Glutamatergic neuron (in vitro differentiated cells): ENCODE results near the gene ME3. TPM values are rescaled to one million over a fixed set of nuclear protein-coding genes. Genes with fewer than 3 reads are reported as not detected.

Experiments used
- DNase-seq: peaks from one replicate; pipeline ENCODE4 v3.0.0; 2022
- H3K27ac Mint-ChIP-seq: one replicate; pipeline ENCODE4 v1.8.0; 2020; ENCODE audit warnings: mild to moderate bottlenecking, mixed read lengths, inconsistent platforms; ENCODE audit not compliant: unreplicated experiment
- H3K27me3 Mint-ChIP-seq: one replicate; pipeline ENCODE4 v1.8.0; 2020; ENCODE audit warnings: mild to moderate bottlenecking, moderate library complexity, mixed read lengths, inconsistent platforms; ENCODE audit not compliant: unreplicated experiment
- H3K36me3 Mint-ChIP-seq: one replicate; pipeline ENCODE4 v1.8.0; 2020; ENCODE audit warnings: mild to moderate bottlenecking, mixed read lengths, inconsistent platforms; ENCODE audit not compliant: unreplicated experiment
- H3K4me1 Mint-ChIP-seq: one replicate; pipeline ENCODE4 v1.8.0; 2020; ENCODE audit warnings: mild to moderate bottlenecking, low read depth, mixed read lengths, inconsistent platforms; ENCODE audit not compliant: unreplicated experiment
- H3K4me3 Mint-ChIP-seq: one replicate; pipeline ENCODE4 v1.8.0; 2020; ENCODE audit warnings: mild to moderate bottlenecking, mixed read lengths, inconsistent platforms; ENCODE audit not compliant: unreplicated experiment
- H3K9me3 Mint-ChIP-seq: one replicate; pipeline ENCODE4 v1.8.0; 2020; ENCODE audit warnings: mild to moderate bottlenecking, moderate library complexity, mixed read lengths, inconsistent platforms; ENCODE audit not compliant: unreplicated experiment
- total RNA-seq: library from RNA; stranded (reverse); fragmentation: NEBNext Ultra II Directional; extraction: Animal tissue kit (Norgen Biotek cat#: 25700); gene quantifications from one replicate; pipeline ENCODE4 v1.2.1, GENCODE V29; 2021; ENCODE audit not compliant: unreplicated experiment
- TF ChIP-seq, protein P1 (sequence below): fragments of 200-600 bp; sonication (generic); IDR thresholded peaks from one replicate; pipeline ENCODE4 v1.5.0; 2021; ENCODE audit not compliant: partially characterized antibody, unreplicated experiment

ME3 gene
- total RNA-seq, 1 donor from 2014 or later: 12.4 TPM

DNA sequence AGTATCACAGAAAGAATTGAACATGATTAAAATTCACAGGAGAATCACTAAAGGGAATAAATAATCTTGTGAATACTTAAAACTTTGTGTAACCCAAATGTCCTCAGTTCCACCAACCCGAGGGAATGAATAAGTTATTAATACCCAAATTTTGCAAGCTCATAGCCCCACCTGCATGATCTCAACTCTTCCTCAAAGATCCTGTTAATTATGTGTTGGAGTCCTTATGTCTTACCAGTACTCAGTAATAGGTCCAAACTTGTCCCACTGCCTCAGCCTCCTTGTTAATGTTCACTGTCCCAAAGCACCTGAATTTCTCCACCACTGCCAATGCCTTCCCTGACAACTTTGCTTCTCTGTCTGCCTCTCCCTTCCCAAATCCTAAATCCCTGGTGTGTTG is 46.1 kb upstream of the ME3 start:
- Mint-ChIP-seq H3K27me3 (no peaks in the 10 kb centered on the region), H3K4me3 (no peak overlapping the region), H3K4me1 (no peaks in the 10 kb centered on the region), H3K27ac (no peak overlapping the region), H3K36me3 (peaks cover 7% of the 10 kb centered on the region), H3K9me3 (no peaks in the 10 kb centered on the region)
- no peak for DNase-seq
- TF ChIP-seq, protein P1, sequence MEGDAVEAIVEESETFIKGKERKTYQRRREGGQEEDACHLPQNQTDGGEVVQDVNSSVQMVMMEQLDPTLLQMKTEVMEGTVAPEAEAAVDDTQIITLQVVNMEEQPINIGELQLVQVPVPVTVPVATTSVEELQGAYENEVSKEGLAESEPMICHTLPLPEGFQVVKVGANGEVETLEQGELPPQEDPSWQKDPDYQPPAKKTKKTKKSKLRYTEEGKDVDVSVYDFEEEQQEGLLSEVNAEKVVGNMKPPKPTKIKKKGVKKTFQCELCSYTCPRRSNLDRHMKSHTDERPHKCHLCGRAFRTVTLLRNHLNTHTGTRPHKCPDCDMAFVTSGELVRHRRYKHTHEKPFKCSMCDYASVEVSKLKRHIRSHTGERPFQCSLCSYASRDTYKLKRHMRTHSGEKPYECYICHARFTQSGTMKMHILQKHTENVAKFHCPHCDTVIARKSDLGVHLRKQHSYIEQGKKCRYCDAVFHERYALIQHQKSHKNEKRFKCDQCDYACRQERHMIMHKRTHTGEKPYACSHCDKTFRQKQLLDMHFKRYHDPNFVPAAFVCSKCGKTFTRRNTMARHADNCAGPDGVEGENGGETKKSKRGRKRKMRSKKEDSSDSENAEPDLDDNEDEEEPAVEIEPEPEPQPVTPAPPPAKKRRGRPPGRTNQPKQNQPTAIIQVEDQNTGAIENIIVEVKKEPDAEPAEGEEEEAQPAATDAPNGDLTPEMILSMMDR: no peak

DNA sequence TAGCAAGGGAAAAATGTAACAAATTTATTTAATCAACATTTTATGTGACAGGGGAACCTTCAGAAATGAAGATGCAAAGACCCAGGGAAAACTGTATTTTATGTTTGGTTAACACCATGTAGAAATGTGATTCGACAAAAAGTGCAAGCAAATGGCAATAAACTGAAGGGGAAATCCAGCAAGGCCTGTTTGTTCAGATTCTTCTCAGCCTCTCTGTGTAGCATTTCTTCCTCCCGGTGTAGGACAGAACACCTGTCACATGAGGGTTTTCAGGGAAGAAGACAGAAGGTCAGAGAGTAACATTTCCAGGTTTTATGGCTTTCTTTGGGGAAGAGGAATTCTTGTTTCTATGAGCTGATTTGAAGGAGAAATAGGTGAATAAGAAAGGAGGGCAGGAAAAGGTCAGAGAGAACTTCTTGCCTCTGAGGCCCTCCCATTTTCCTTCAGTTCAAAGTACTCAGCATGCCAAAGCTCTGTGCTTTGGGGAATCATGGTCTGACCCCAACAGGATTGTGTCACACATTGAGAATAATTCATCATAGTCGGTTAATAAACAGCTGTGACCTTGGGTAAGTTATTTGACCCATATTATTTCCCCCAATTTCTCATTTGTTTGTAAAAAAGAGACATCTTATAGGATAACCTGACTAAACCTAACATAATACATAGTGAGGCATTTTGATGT is 45.5 kb upstream of the ME3 start:
- no peaks in the 10 kb centered on the region for H3K27me3 Mint-ChIP-seq
- H3K4me1 Mint-ChIP-seq: no peaks in the 10 kb centered on the region
- peaks cover 7% of the 10 kb centered on the region for H3K36me3 Mint-ChIP-seq
- H3K4me3 Mint-ChIP-seq: no peak overlapping the region
- no peak overlapping the region for H3K27ac Mint-ChIP-seq
- H3K9me3 Mint-ChIP-seq: no peaks in the 10 kb centered on the region
- no peak for DNase-seq
- TF ChIP-seq, protein P1: no peak

DNA sequence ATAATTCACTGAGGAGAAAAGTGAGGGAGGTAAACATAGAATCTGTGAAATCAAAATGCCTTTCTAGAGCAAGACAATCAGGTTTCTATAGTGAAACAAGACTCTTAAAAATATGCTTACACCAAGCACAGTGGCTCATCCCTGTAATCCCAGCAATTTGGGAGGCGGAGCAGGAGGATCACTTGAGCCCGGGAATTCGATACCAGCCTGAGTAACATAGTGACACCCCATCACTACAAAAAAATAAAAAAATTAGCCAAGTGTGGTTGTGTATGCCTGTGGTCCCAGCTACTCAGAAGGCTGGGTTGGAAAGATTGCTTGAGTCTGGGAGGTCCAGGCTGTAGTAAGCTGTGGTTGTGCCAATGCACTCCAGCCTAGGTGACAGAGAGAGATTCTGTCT is 43.2 kb upstream of the ME3 start:
- no peaks in the 10 kb centered on the region for H3K36me3 Mint-ChIP-seq
- DNase-seq: no peak
- H3K4me3 Mint-ChIP-seq: no peak overlapping the region
- no peaks in the 10 kb centered on the region for H3K4me1 Mint-ChIP-seq
- no peak overlapping the region for H3K27ac Mint-ChIP-seq
- TF ChIP-seq, protein P1: no peak
- no peaks in the 10 kb centered on the region for H3K27me3 Mint-ChIP-seq
- no peaks in the 10 kb centered on the region for H3K9me3 Mint-ChIP-seq

DNA sequence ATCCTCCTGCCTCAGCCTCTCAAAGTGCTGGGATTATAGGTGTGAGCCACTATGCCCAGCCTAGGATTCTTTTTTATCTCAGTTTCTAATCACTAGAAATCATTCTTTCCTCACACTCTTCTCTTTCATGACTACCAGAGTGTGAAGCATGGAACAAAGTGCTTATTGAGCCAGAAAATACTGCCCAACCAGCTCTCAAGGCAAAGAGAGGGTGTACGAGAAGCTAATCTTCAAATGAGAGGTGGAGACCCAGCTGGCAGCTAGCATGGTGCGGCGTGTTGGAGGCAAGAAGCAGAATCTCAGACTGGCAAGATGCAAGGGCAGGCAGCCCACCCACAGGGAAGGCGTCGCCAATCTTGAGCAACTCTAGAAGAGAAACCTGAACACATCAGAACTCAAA is 41.1 kb upstream of the ME3 start:
- Mint-ChIP-seq H3K27ac (no peak overlapping the region), H3K36me3 (no peaks in the 10 kb centered on the region), H3K9me3 (no peaks in the 10 kb centered on the region), H3K27me3 (no peaks in the 10 kb centered on the region), H3K4me3 (no peak overlapping the region), H3K4me1 (no peaks in the 10 kb centered on the region)
- no peak for DNase-seq
- TF ChIP-seq, protein P1: no peak

DNA sequence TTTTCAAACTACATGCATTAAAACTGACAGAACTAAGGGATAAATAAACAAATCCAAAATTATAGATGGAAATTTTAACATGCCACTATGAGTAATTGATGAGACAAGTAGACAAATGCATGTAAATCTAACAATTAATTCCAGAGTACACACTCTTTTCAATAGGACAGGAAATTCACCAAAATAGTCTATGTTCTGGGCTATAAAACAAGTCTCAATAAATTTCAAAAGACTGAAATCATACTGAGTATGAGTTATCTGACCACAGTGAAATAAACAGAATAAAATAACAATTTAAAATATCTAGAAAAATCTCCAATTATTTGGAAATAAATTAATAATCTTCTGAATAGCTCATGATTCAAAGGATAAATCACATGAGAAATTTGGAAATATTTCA is 38.5 kb upstream of the ME3 start:
- H3K27ac Mint-ChIP-seq: no peak overlapping the region
- DNase-seq: no peak
- no peaks in the 10 kb centered on the region for H3K9me3 Mint-ChIP-seq
- H3K27me3 Mint-ChIP-seq: peaks cover 1% of the 10 kb centered on the region
- H3K4me3 Mint-ChIP-seq: no peak overlapping the region
- no peaks in the 10 kb centered on the region for H3K36me3 Mint-ChIP-seq
- TF ChIP-seq, protein P1: no peak
- no peaks in the 10 kb centered on the region for H3K4me1 Mint-ChIP-seq
